ENCODE measurements around the gene CEP350. TPM values are rescaled to one million over a fixed set of nuclear protein-coding genes. Genes with fewer than 3 reads are reported as not detected.

CEP350 gene
- total RNA-seq, 1 donor from 2014 or later: 37.8 TPM

GRCh38 chr1:180097326-180097605 lies 142.7 kb downstream of the CEP350 start:
- intact Hi-C loops (cut with DNase I): no loop called here
- Histone ChIP-seq H3K4me3 (no peak overlapping the region), H3K27ac (no peak overlapping the region), H3K4me1 (no peaks in the 10 kb centered on the region), H3K9me3 (no peaks in the 10 kb centered on the region), H3K27me3 (no peaks in the 10 kb centered on the region), H3K36me3 (peaks cover 44 to 81% of the 10 kb centered on the region in 2 donors)
- no peak for DNase-seq (ENCODE audit: low spot score in 2 of 2)
- no peak for TF ChIP-seq CTCF (IDR thresholded peaks at IDR 0.05)

DNA sequence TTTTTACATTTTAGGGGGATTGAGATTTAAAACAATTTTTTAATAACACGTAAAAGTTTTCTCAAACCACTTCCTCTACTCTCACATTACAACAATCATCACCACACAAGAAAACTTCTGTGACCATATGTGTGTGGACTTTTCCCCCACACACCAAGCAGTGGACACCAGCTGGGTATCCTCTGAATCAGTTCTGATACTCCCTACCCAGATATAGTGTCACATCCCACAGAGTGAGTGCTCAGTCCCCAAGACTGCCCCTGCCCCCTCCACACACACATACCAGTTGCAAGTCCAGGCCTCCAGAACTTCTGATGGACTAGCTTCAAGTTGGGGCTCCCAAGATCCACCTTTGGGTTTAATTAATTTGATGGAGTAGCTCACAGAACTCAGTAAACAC lies 146.8 kb downstream of the CEP350 start:
- no peak for TF ChIP-seq CTCF (IDR thresholded peaks at IDR 0.05)
- DNase-seq (ENCODE audit: low spot score in 2 of 2): no peak
- no peaks in the 10 kb centered on the region for H3K4me1 ChIP-seq
- H3K9me3 ChIP-seq: no peaks in the 10 kb centered on the region
- intact Hi-C loops (cut with DNase I): no loop called here
- no peak overlapping the region for H3K4me3 ChIP-seq
- H3K36me3 ChIP-seq: peaks cover 22 to 65% of the 10 kb centered on the region in 2 donors
- no peaks in the 10 kb centered on the region for H3K27me3 ChIP-seq
- H3K27ac ChIP-seq: no peak overlapping the region

GRCh38 chr1:180103819-180104218 lies 149.2 kb downstream of the CEP350 start:
- Histone ChIP-seq H3K36me3 (peaks cover 10 to 61% of the 10 kb centered on the region in 2 donors), H3K9me3 (no peaks in the 10 kb centered on the region), H3K27me3 (no peaks in the 10 kb centered on the region), H3K4me3 (no peak overlapping the region), H3K4me1 (no peaks in the 10 kb centered on the region), H3K27ac (no peak overlapping the region)
- no peak for DNase-seq (ENCODE audit: low spot score in 2 of 2)
- TF ChIP-seq CTCF (IDR thresholded peaks at IDR 0.05): no peak
- intact Hi-C loops (cut with DNase I): no loop called here

DNA sequence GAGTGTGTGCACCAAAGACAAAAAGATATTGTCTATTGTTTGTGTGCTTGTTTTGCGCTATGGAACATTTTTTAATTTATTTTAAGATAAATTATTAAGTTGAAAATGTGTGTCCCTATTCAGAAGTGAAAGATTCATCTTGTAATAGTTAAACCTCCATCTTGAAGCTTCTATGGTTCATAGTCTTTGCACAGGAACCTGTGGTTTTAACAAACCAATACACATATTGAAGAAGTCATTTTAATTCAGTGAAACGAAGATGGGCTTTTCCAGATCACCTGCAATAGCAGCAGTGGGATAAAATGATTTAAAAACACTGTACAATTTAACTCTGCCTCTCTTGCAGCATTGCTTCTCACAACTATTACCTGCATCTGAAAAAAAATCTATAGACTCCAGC lies 157.5 kb downstream of the CEP350 start:
- Histone ChIP-seq H3K27ac (no peak overlapping the region), H3K4me3 (no peak overlapping the region), H3K36me3 (peaks cover 33 to 41% of the 10 kb centered on the region in 2 donors), H3K9me3 (no peaks in the 10 kb centered on the region), H3K4me1 (no peaks in the 10 kb centered on the region), H3K27me3 (no peaks in the 10 kb centered on the region)
- DNase-seq (ENCODE audit: low spot score in 2 of 2): no peak
- intact Hi-C loops (cut with DNase I): no loop called here
- TF ChIP-seq CTCF (IDR thresholded peaks at IDR 0.05): no peak

GRCh38 chr1:180112984-180113647 lies 158.5 kb downstream of the CEP350 start:
- no peak for TF ChIP-seq CTCF (IDR thresholded peaks at IDR 0.05)
- Histone ChIP-seq H3K9me3 (no peaks in the 10 kb centered on the region), H3K4me3 (no peak overlapping the region), H3K27me3 (no peaks in the 10 kb centered on the region), H3K36me3 (peaks cover 33 to 34% of the 10 kb centered on the region in 2 donors), H3K27ac (no peak overlapping the region), H3K4me1 (no peaks in the 10 kb centered on the region)
- intact Hi-C loops (cut with DNase I): no loop called here
- DNase-seq (ENCODE audit: low spot score in 2 of 2): no peak
